Measurements from ENCODE around the gene IL10.

Gene IL10

DNA sequence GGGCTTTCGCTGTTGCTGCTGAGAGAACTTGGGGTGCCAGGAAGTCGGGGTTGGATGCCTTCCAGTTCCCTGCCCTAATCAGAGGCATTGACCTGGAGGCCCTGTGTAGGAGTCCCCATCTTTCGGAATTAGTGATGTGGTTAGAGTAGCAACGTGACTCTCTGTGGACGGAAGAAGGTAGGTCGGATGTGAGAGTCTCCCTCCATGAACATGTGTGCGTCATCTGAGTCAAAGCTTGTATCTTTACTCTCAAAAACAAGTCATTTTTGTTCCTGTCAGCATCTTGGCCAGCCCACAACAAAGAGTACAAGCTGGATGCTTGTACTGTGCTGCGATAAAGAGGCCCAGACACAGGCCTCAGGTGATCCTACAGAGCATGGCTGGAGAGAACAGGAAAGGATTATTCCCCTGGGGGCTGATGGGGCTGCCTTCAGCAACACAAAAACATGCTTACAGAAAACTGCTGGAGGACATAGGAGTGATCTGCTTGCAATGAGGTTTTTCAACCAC lies 31.0 kb upstream of the IL10 start:
- Histone ChIP-seq H3K4me3 (ENCODE audit: insufficient read depth, low read depth, low read length) (no peak overlapping the region), H3K27me3 (ENCODE audit: control insufficient read depth, insufficient read depth, low read length, poor library complexity, severe bottlenecking) (no peaks in the 10 kb centered on the region), H3K27ac (ENCODE audit: insufficient read depth, low read depth, low read length, poor library complexity, severe bottlenecking) (no peak overlapping the region), H3K9me3 (ENCODE audit: control insufficient read depth, low read length) (no peaks in the 10 kb centered on the region), H3K4me1 (ENCODE audit: control insufficient read depth, insufficient read depth, low read length) (no peaks in the 10 kb centered on the region), H3K36me3 (ENCODE audit: control insufficient read depth, insufficient read depth, low read length) (no peaks in the 10 kb centered on the region)
- 93% methylated on average over 8 of the region's 8 CpGs for WGBS, 2 experiments

DNA sequence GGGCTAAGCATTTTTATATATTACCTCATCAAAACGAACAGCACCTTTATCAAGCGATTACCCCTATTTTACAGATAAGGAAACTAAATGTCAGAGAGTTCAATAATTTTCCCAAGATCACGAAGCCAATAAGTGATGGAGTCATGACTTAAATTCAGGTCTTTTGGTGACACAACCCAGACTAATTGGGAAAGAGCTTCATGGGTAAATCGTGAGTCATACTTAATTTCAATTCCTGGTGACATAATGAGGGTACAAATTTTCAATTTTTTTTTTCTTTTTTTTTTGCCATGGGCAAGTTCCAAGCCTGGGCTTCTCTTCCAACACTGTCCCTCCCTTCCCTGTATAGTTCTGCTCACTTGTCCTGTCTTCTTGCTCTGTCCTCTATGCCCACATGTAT lies 30.1 kb upstream of the IL10 start:
- H3K27ac ChIP-seq (ENCODE audit: insufficient read depth, low read depth, low read length, poor library complexity, severe bottlenecking): no peak overlapping the region
- H3K4me1 ChIP-seq (ENCODE audit: control insufficient read depth, insufficient read depth, low read length): no peaks in the 10 kb centered on the region
- H3K27me3 ChIP-seq (ENCODE audit: control insufficient read depth, insufficient read depth, low read length, poor library complexity, severe bottlenecking): no peaks in the 10 kb centered on the region
- H3K9me3 ChIP-seq (ENCODE audit: control insufficient read depth, low read length): no peaks in the 10 kb centered on the region
- H3K36me3 ChIP-seq (ENCODE audit: control insufficient read depth, insufficient read depth, low read length): no peaks in the 10 kb centered on the region
- no peak overlapping the region for H3K4me3 ChIP-seq (ENCODE audit: insufficient read depth, low read depth, low read length)
- WGBS, 2 experiments: 93 to 94% methylated on average over 4 of the region's 4 CpGs

GRCh38 chr1:206801467-206801866 lies 29.2 kb upstream of the IL10 start:
- H3K27me3 ChIP-seq (ENCODE audit: control insufficient read depth, insufficient read depth, low read length, poor library complexity, severe bottlenecking): no peaks in the 10 kb centered on the region
- 87 to 91% methylated on average over 1 of the region's 1 CpG for WGBS, 2 experiments
- H3K4me1 ChIP-seq (ENCODE audit: control insufficient read depth, insufficient read depth, low read length): no peaks in the 10 kb centered on the region
- H3K4me3 ChIP-seq (ENCODE audit: insufficient read depth, low read depth, low read length): no peak overlapping the region
- H3K36me3 ChIP-seq (ENCODE audit: control insufficient read depth, insufficient read depth, low read length): no peaks in the 10 kb centered on the region
- no peaks in the 10 kb centered on the region for H3K9me3 ChIP-seq (ENCODE audit: control insufficient read depth, low read length)
- H3K27ac ChIP-seq (ENCODE audit: insufficient read depth, low read depth, low read length, poor library complexity, severe bottlenecking): no peak overlapping the region

GRCh38 chr1:206800891-206801290 lies 28.6 kb upstream of the IL10 start:
- H3K36me3 ChIP-seq (ENCODE audit: control insufficient read depth, insufficient read depth, low read length): no peaks in the 10 kb centered on the region
- WGBS, 2 experiments: 95 to 97% methylated on average over 2 to 3 of the region's 3 CpGs
- H3K9me3 ChIP-seq (ENCODE audit: control insufficient read depth, low read length): no peaks in the 10 kb centered on the region
- H3K27ac ChIP-seq (ENCODE audit: insufficient read depth, low read depth, low read length, poor library complexity, severe bottlenecking): no peak overlapping the region
- no peak overlapping the region for H3K4me3 ChIP-seq (ENCODE audit: insufficient read depth, low read depth, low read length)
- no peaks in the 10 kb centered on the region for H3K4me1 ChIP-seq (ENCODE audit: control insufficient read depth, insufficient read depth, low read length)
- H3K27me3 ChIP-seq (ENCODE audit: control insufficient read depth, insufficient read depth, low read length, poor library complexity, severe bottlenecking): no peaks in the 10 kb centered on the region

DNA sequence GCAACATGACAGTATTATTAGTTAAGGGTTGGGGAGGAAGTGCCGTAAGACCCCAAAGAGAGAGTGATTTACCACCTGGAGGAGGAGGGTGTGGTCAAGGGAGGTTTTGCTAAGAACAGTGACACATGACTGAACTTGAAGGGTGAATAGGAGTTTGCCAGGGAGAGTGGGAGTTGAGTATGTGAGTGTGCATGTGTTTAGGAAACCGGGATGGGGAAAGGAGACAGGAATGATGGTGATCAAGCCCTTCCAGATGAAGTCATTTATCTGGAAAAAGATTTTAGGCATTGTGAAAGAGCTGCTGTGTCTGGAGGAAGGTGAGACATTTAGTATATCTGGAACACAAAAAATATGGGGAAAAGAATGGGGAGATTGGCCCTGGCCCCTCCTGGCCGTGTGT lies 28.1 kb upstream of the IL10 start:
- WGBS, 2 experiments: 91 to 94% methylated on average over 3 of the region's 3 CpGs
- no peaks in the 10 kb centered on the region for H3K4me1 ChIP-seq (ENCODE audit: control insufficient read depth, insufficient read depth, low read length)
- no peaks in the 10 kb centered on the region for H3K9me3 ChIP-seq (ENCODE audit: control insufficient read depth, low read length)
- H3K27ac ChIP-seq (ENCODE audit: insufficient read depth, low read depth, low read length, poor library complexity, severe bottlenecking): no peak overlapping the region
- H3K4me3 ChIP-seq (ENCODE audit: insufficient read depth, low read depth, low read length): no peak overlapping the region
- H3K27me3 ChIP-seq (ENCODE audit: control insufficient read depth, insufficient read depth, low read length, poor library complexity, severe bottlenecking): no peaks in the 10 kb centered on the region
- no peaks in the 10 kb centered on the region for H3K36me3 ChIP-seq (ENCODE audit: control insufficient read depth, insufficient read depth, low read length)

DNA sequence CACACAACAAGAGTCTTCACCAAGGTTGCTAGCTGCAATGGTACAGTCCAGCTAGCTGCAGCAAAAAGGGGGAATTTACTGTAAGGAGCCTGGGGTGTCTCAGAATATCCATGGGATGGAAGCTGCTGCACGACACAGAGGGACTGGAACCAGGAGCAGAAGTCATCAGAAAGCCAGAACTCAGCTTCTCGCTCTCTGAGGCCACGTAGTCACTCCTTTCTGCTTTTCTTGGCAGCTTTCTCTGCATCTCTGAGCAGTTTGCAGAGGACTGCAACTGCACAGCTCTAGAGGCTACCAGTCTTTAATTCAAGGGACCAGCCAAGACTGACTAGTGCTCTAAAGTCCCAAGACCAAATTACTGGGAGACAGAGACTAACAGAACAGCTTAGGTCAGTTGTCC lies 27.0 kb upstream of the IL10 start:
- H3K27me3 ChIP-seq (ENCODE audit: control insufficient read depth, insufficient read depth, low read length, poor library complexity, severe bottlenecking): no peaks in the 10 kb centered on the region
- no peaks in the 10 kb centered on the region for H3K4me1 ChIP-seq (ENCODE audit: control insufficient read depth, insufficient read depth, low read length)
- H3K36me3 ChIP-seq (ENCODE audit: control insufficient read depth, insufficient read depth, low read length): no peaks in the 10 kb centered on the region
- 93 to 94% methylated on average over 3 of the region's 3 CpGs for WGBS, 2 experiments
- no peak overlapping the region for H3K4me3 ChIP-seq (ENCODE audit: insufficient read depth, low read depth, low read length)
- H3K9me3 ChIP-seq (ENCODE audit: control insufficient read depth, low read length): no peaks in the 10 kb centered on the region
- no peak overlapping the region for H3K27ac ChIP-seq (ENCODE audit: insufficient read depth, low read depth, low read length, poor library complexity, severe bottlenecking)

GRCh38 chr1:206798384-206798996 lies 26.2 kb upstream of the IL10 start:
- Histone ChIP-seq H3K36me3 (ENCODE audit: control insufficient read depth, insufficient read depth, low read length) (no peaks in the 10 kb centered on the region), H3K27me3 (ENCODE audit: control insufficient read depth, insufficient read depth, low read length, poor library complexity, severe bottlenecking) (no peaks in the 10 kb centered on the region), H3K27ac (ENCODE audit: insufficient read depth, low read depth, low read length, poor library complexity, severe bottlenecking) (no peak overlapping the region), H3K4me1 (ENCODE audit: control insufficient read depth, insufficient read depth, low read length) (no peaks in the 10 kb centered on the region), H3K9me3 (ENCODE audit: control insufficient read depth, low read length) (no peaks in the 10 kb centered on the region), H3K4me3 (ENCODE audit: insufficient read depth, low read depth, low read length) (no peak overlapping the region)
- WGBS, 2 experiments: 87 to 88% methylated on average over 13 of the region's 13 CpGs

DNA sequence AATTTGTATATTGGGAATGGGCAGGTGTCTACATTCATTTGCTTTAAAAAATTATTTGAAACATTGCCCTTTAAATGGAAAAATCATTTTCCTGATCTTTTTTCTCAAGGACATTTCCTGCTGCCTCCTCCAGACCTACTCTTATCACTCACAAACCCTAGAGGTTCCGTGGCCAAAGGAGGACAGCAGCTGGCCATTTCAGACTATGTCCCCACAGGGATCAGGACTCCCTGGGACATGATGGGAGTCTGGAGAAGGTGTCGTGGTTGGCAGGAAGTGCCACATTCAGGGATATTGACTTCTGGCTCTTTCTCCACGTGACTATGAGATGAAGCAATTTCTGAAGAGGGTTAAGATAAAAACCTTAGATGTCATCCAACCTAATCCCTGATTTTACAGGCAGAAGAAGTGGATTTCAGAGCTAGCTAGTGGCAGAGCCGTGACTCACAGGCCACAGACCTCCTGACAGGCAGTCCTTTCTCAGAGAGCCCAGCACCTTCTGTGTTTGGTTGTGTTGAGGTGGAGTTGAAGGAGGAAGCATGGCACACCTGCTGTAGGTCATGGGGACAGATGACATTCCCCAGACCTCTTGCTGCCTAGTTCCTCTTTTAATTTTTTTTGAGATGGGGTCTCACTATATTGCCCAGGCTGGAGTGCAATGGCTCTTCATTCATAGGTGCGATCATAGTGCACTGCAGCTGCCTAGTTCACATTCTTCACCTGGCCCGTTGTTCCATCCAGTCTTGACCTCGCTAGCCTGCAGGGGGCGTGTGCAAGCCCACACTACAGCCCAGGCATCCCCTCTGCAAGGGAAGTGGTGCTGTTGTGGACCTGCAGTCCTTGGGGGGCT lies 25.5 kb upstream of the IL10 start:
- Histone ChIP-seq H3K27ac (ENCODE audit: insufficient read depth, low read depth, low read length, poor library complexity, severe bottlenecking) (no peak overlapping the region), H3K27me3 (ENCODE audit: control insufficient read depth, insufficient read depth, low read length, poor library complexity, severe bottlenecking) (no peaks in the 10 kb centered on the region)
- WGBS, 2 experiments: 61 to 65% methylated on average over 8 of the region's 8 CpGs

DNA sequence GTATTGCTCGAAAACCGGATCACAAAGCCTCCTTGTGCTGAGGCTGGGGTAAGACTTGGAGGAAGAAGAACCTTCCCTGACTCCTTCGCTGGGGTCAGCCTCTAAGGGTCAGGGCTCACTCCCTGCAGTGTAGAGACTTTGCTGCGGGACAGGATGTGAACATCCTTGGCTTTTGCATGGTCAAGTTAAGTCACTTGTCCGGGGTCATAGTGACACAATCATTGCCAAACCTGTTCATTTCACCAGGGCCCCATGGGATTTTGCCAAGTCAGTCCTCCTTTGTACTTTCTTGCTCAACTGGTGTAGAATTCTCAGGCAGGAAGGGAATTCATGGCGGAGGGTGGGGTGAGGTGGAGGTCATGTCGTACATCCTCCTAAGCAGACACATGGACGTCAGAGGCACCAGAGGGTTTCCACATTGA lies 24.7 kb upstream of the IL10 start:
- no peaks in the 10 kb centered on the region for H3K36me3 ChIP-seq (ENCODE audit: control insufficient read depth, insufficient read depth, low read length)
- H3K4me1 ChIP-seq (ENCODE audit: control insufficient read depth, insufficient read depth, low read length): no peaks in the 10 kb centered on the region
- H3K27me3 ChIP-seq (ENCODE audit: control insufficient read depth, insufficient read depth, low read length, poor library complexity, severe bottlenecking): no peaks in the 10 kb centered on the region
- WGBS, 2 experiments: 92 to 94% methylated on average over 8 of the region's 8 CpGs
- H3K27ac ChIP-seq (ENCODE audit: insufficient read depth, low read depth, low read length, poor library complexity, severe bottlenecking): no peak overlapping the region
- H3K4me3 ChIP-seq (ENCODE audit: insufficient read depth, low read depth, low read length): no peak overlapping the region
- H3K9me3 ChIP-seq (ENCODE audit: control insufficient read depth, low read length): no peaks in the 10 kb centered on the region

More for the DNA sequence above, 25.5 kb upstream of the IL10 start:
- H3K36me3 ChIP-seq (ENCODE audit: control insufficient read depth, insufficient read depth, low read length): no peaks in the 10 kb centered on the region
- H3K4me3 ChIP-seq (ENCODE audit: insufficient read depth, low read depth, low read length): no peak overlapping the region
- H3K4me1 ChIP-seq (ENCODE audit: control insufficient read depth, insufficient read depth, low read length): no peaks in the 10 kb centered on the region
- no peaks in the 10 kb centered on the region for H3K9me3 ChIP-seq (ENCODE audit: control insufficient read depth, low read length)

- Histone ChIP-seq H3K27ac (ENCODE audit: insufficient read depth, low read depth, low read length, poor library complexity, severe bottlenecking) (no peak overlapping the region), H3K27me3 (ENCODE audit: control insufficient read depth, insufficient read depth, low read length, poor library complexity, severe bottlenecking) (no peaks in the 10 kb centered on the region), H3K4me3 (ENCODE audit: insufficient read depth, low read depth, low read length) (no peak overlapping the region), H3K36me3 (ENCODE audit: control insufficient read depth, insufficient read depth, low read length) (no peaks in the 10 kb centered on the region), H3K9me3 (ENCODE audit: control insufficient read depth, low read length) (no peaks in the 10 kb centered on the region), H3K4me1 (ENCODE audit: control insufficient read depth, insufficient read depth, low read length) (no peaks in the 10 kb centered on the region)
- WGBS, 2 experiments: 88 to 94% methylated on average over 3 of the region's 3 CpGs
These were observed 23.8 kb upstream of the IL10 start for GRCh38 chr1:206796116-206796515.

Data from ectodermal cell (in vitro differentiated cells).